Esophagus squamous epithelium (tissue), 5 donors: ENCODE measurements around the gene SPATA46. TPM values are rescaled to one million over a fixed set of nuclear protein-coding genes. Genes with fewer than 3 reads are reported as not detected.

Experiments used
- DNase-seq: peaks from one replicate; lab custom pipeline; 2025; lab: John Stamatoyannopoulos, UW
- H3K27ac ChIP-seq, 4 donors: fragments of 200-600 bp; sonication (generic); one replicate each; pipeline ENCODE4 v1.5.1; 2016 to 2019; ENCODE audit warnings: mild to moderate bottlenecking in 1 of 4
- H3K27me3 ChIP-seq, 4 donors: fragments of 200-600 bp; sonication (generic); 1 replicate in 3 of 4; 2 replicates in 1 of 4; pipeline versions ENCODE4 v1.5.1 to v1.6.0; 2017 to 2021; ENCODE audit warnings: antibody characterized with exemption in 1 of 4
- H3K36me3 ChIP-seq, 3 donors: fragments of 200-600 bp; sonication (generic); one replicate each; pipeline ENCODE4 v1.5.1; 2016 to 2019
- H3K4me1 ChIP-seq, 3 donors: fragments of 200-600 bp; sonication (generic); one replicate each; pipeline ENCODE4 v1.5.1; 2017 to 2019
- H3K4me3 ChIP-seq, 4 donors: fragments of 200-600 bp; sonication (generic); 1 replicate in 3 of 4; 2 replicates in 1 of 4; pipeline ENCODE4 v1.5.1; 2016 to 2019; ENCODE audit warnings: mild to moderate bottlenecking in 2 of 4, moderate library complexity in 1 of 4
- H3K9me3 ChIP-seq, 3 donors: fragments of 200-600 bp; sonication (generic); one replicate each; pipeline ENCODE4 v1.5.1; 2016 to 2019
- CTCF ChIP-seq, 6 experiments: fragments of 450-650 bp in 4 of 6; fragments of 200-600 bp in 2 of 6; sonication (generic) in 2 of 6; IDR thresholded peaks; one replicate each; pipeline ENCODE4 v1.5.1; 2016 to 2019; ENCODE audit warnings: antibody characterized with exemption in 6 of 6, mild to moderate bottlenecking in 4 of 6, moderate library complexity in 4 of 6
- POLR2A ChIP-seq, 4 donors: fragments of 450-650 bp; IDR thresholded peaks; one replicate each; pipeline ENCODE4 v1.6.1; 2017; ENCODE audit warnings: antibody characterized with exemption in 4 of 4, mild to moderate bottlenecking in 4 of 4, moderate library complexity in 3 of 4
- WGBS, 2 donors: methylation state at CpG; one replicate each; pipeline ENCODE4 v1.1.5; 2018; 5-methylcytosine and 5-hydroxymethylcytosine counted together
- intact Hi-C: fragments of 100-400 bp; cut with DNase I; formaldehyde crosslinking; loops from one replicate; pipeline ENCODE4 v1.15.0; 2022
- total RNA-seq, 4 donors: library from RNA; depleted of rRNA; stranded (reverse); fragments of >200 nt; gene quantifications; one replicate each; pipeline ENCODE4 v1.1.0, GENCODE V29; 2016
- donor health status: DM: yes; HTN: yes; CAD: no.

Gene SPATA46
- total RNA-seq, 4 donors from 2014 or later: not detected

- H3K4me3 ChIP-seq: no peak overlapping the region
- H3K4me1 ChIP-seq: no peaks in the 10 kb centered on the region
- no peaks in the 10 kb centered on the region for H3K36me3 ChIP-seq
- peaks cover 0 to 36% (median 0%) of the 10 kb centered on the region in 4 donors for H3K27me3 ChIP-seq
- no peak for TF ChIP-seq POLR2A (IDR thresholded peaks at IDR 0.05)
- no peak for TF ChIP-seq CTCF (IDR thresholded peaks at IDR 0.05)
- no peak overlapping the region for H3K27ac ChIP-seq
- intact Hi-C loops: no loop called here
- 41 to 67% methylated on average over 2 to 3 of the region's 3 CpGs for WGBS, 2 donors
- H3K9me3 ChIP-seq: no peaks in the 10 kb centered on the region
- DNase-seq: no peak
Observed at GRCh38 chr1:162397943-162398560, 21.4 kb upstream of the SPATA46 start.

DNA sequence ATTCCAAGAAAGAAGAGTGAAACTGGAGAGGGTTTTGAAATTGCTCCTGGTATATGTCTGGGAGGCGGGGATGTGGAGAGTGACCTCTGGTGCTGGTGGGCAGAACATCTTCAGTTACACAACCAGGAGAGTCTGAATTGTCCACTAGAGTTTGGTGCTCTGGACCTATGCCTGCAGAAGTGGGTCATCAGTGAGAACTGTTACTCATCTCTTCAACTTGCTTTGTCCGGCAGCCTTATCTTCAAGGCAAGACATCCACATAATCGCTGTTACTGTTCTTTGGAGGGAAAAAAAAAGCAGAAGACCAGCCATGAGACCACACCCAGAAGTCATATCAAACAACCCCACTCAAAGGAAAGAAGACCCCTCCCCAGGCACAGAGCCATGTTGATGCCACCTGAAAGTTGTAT lies 20.4 kb upstream of the SPATA46 start:
- no peaks in the 10 kb centered on the region for H3K9me3 ChIP-seq
- H3K4me3 ChIP-seq: no peak overlapping the region
- peaks cover 0 to 4% (median 0%) of the 10 kb centered on the region in 3 donors for H3K4me1 ChIP-seq
- intact Hi-C loops: no loop called here
- TF ChIP-seq POLR2A (IDR thresholded peaks at IDR 0.05): no peak
- no peak for TF ChIP-seq CTCF (IDR thresholded peaks at IDR 0.05)
- peaks cover 0 to 32% (median 0%) of the 10 kb centered on the region in 4 donors for H3K27me3 ChIP-seq
- DNase-seq: no peak
- no peaks in the 10 kb centered on the region for H3K36me3 ChIP-seq
- 63 to 82% methylated on average over 3 of the region's 3 CpGs for WGBS, 2 donors
- no peak overlapping the region for H3K27ac ChIP-seq

DNA sequence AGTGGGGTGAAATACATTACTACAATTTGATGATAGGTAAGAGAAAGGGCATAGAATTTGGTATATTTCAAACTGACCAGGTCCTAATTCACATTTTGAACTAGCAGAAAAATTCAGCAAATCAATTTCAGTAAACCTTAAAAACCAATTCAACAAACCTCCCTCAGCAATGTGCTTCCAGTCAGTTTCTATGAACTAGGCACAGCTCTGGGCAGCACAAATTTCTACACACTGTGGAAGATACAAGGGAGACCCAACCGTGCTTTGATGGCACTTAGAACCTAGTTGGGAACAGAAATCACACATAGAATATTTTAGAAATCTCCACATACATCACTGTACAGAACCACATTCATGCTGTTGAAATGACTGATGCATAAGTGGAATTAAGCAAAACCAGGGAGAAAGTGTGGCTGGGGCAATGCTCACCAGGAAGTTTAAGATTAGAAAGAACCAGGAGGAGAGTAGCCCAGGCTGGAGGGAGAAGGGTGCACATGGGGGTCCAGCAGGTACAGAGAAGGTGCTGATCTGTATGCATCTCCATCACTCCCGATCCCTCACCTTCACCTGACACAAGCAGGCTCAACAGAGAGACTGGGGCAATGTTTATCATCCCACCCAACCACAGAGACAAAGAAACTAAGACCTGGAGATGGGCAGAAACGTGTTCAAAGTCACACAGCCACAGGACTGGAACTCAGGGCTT lies 19.7 kb upstream of the SPATA46 start:
- H3K9me3 ChIP-seq: no peaks in the 10 kb centered on the region
- H3K4me3 ChIP-seq: no peak overlapping the region
- TF ChIP-seq CTCF (IDR thresholded peaks at IDR 0.05) (no peak), POLR2A (IDR thresholded peaks at IDR 0.05) (no peak)
- 76 to 83% methylated on average over 2 to 3 of the region's 3 CpGs for WGBS, 2 donors
- intact Hi-C loops: no loop called here
- DNase-seq: no peak
- peaks cover 0 to 11% (median 6%) of the 10 kb centered on the region in 3 donors for H3K4me1 ChIP-seq
- H3K27me3 ChIP-seq: peaks cover 0 to 31% (median 0%) of the 10 kb centered on the region in 4 donors
- H3K27ac ChIP-seq: no peak overlapping the region
- no peaks in the 10 kb centered on the region for H3K36me3 ChIP-seq

DNA sequence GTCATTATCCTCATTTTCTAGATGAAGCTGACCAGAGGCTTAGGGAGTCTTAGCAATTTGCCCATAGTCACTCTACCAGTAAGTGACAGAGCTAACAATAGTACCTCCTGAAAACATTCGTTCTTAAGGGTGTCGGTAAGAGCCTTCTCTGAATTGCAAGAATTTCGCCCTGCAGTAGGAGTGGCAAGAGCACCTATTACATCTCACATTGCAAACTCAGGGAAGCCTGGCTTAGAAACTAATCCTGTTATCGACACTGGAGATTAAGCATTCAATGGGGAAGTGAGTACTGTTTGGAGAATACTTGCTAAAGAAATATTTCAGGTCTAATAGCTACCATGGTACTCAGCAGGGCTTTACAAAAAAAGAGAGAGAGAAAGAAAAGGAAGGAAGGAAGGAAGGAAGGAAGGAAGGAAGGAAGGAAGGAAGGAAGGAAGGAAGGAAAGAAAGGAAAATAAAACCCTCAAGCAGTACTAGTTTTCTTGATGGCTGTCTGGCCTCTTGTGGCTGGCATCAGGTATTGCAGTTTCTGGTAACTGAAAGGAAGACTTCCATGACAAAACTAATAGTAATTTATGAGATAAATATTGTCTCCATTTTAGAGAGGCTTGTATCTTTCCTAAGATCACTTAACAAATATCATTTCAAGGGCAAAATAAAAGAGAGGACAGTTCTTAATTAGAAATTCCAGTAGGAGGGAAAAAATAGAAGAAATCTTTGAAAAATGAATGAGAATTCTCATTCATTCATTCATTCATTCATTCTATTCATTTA lies 15.3 kb upstream of the SPATA46 start:
- H3K4me3 ChIP-seq: no peak overlapping the region
- peak overlapping the region in 2 of 4 donors; percentile 30 for H3K27ac ChIP-seq

More for the DNA sequence above, 15.3 kb upstream of the SPATA46 start:
- TF ChIP-seq CTCF (IDR thresholded peaks at IDR 0.05) (peak; percentile 60 to 89 (median 78)), POLR2A (IDR thresholded peaks at IDR 0.05) (no peak)
- 30 to 37% methylated on average over 4 of the region's 4 CpGs for whole genome bisulfite sequencing, 2 donors
- H3K27me3 ChIP-seq: peaks cover 0 to 22% (median 0%) of the 10 kb centered on the region in 4 donors
- no peaks in the 10 kb centered on the region for H3K36me3 ChIP-seq
- no peaks in the 10 kb centered on the region for H3K9me3 ChIP-seq
- DNase-seq: no peak
- intact Hi-C loops: no loop called here
- peaks cover 0 to 49% (median 13%) of the 10 kb centered on the region in 3 donors for H3K4me1 ChIP-seq
